ENCODE data around the gene SIN3A.

The SIN3A gene

GRCh38 chr15:75452364-75452864 is 924 bp upstream of the SIN3A start:
- no peaks in the 10 kb centered on the region for H3K9me3 ChIP-seq (ENCODE audit: insufficient read depth, low read length)
- H3K4me2 ChIP-seq (ENCODE audit: low read depth, low read length, poor library complexity, severe bottlenecking) = peak overlapping the region; percentile 96
- H3K36me3 ChIP-seq (ENCODE audit: low read length) = no peaks in the 10 kb centered on the region
- TF ChIP-seq EZH2phosphoT487 (conservative IDR thresholded peaks at IDR 0.05; ENCODE audit: low read length) (no peak), CTCF (IDR thresholded peaks at IDR 0.05; ENCODE audit: insufficient read depth, low read length, poor library complexity, severe bottlenecking) (no peak)
- no peaks in the 10 kb centered on the region for H3K9me2 ChIP-seq (replicated peaks; ENCODE audit: insufficient read depth, low read length)
- H3K4me3 ChIP-seq (ENCODE audit: insufficient read depth, low read length, poor library complexity, severe bottlenecking) = peak overlapping the region; percentile 84
- H2AFZ ChIP-seq (ENCODE audit: low read depth, low read length, severe bottlenecking) = no peak overlapping the region
- H3K27me3 ChIP-seq (ENCODE audit: low read length) = no peaks in the 10 kb centered on the region
- H3K79me2 ChIP-seq (ENCODE audit: insufficient read depth, low read length) = peaks cover 32% of the 10 kb centered on the region
- H3K27ac ChIP-seq (ENCODE audit: low read depth, low read length) = peak overlapping the region; percentile 96
- peaks cover 15% of the 10 kb centered on the region for H4K20me1 ChIP-seq (ENCODE audit: low read depth, low read length)
- peaks cover 33% of the 10 kb centered on the region for H3F3A ChIP-seq (ENCODE audit: insufficient read depth)
- peak overlapping the region; percentile 92 for H3K9ac ChIP-seq (ENCODE audit: low read length)

- Histone ChIP-seq H3K4me2 (ENCODE audit: low read depth, low read length, poor library complexity, severe bottlenecking) (peak overlapping the region; percentile 63), H3K79me2 (ENCODE audit: insufficient read depth, low read length) (peaks cover 43% of the 10 kb centered on the region), H3K36me3 (ENCODE audit: low read length) (no peaks in the 10 kb centered on the region), H3K27me3 (ENCODE audit: low read length) (no peaks in the 10 kb centered on the region), H3K4me3 (ENCODE audit: insufficient read depth, low read length, poor library complexity, severe bottlenecking) (peak overlapping the region; percentile 71), H3K9me2 (replicated peaks; ENCODE audit: insufficient read depth, low read length) (no peaks in the 10 kb centered on the region), H4K20me1 (ENCODE audit: low read depth, low read length) (peaks cover 15% of the 10 kb centered on the region), H3K27ac (ENCODE audit: low read depth, low read length) (peak overlapping the region; percentile 90), H3K9ac (ENCODE audit: low read length) (peak overlapping the region; percentile 79), H3K9me3 (ENCODE audit: insufficient read depth, low read length) (no peaks in the 10 kb centered on the region), H3F3A (ENCODE audit: insufficient read depth) (peaks cover 35% of the 10 kb centered on the region), H2AFZ (ENCODE audit: low read depth, low read length, severe bottlenecking) (no peak overlapping the region)
- no peak for TF ChIP-seq EZH2phosphoT487 (conservative IDR thresholded peaks at IDR 0.05; ENCODE audit: low read length)
- no peak for TF ChIP-seq CTCF (IDR thresholded peaks at IDR 0.05; ENCODE audit: insufficient read depth, low read length, poor library complexity, severe bottlenecking)
Measured at GRCh38 chr15:75451202-75451673, 252 bp downstream of the SIN3A start.

DNA sequence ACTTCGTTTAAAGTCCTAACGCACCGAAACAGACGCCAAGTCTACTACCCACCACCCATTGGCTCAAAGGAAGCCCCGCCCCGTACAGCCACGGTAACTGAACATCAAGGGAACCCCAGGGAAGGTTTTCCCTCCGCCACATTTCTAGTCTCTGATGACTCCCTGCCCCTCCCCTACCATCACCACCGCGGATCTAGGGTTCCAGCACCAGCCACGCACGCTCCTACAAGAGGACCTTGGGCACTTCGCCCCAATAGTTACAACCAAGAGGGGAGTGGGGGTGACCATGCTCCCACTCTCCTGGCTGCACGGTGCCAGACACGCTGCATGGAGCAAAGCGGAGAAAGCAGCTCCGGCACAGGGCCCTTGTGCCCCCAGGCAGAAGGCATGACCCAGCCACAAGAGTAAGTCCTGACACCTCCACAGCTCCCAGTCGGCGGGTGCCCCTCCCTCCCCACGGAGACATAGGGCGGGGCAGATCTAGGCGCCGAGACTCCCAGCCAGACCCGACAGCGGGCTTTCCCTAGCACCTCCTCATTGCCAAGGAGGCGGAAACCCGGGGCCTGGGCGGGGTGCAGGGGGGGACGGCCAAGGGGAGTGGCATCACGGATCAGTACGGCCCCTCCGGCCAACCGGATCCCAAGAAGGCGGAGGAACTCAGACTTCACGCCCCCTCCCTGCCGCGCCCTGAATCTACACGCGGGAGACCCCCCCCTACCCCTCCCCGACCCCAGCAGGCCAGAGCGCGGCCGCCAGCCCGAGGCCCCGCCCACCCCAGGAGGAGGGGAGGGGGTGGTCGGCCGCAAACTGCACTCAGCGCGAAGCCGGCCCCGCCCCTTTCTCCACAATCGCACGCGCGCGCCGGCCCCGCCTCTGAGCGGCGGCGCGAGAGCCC is 936 bp downstream of the SIN3A start:
- H4K20me1 ChIP-seq (ENCODE audit: low read depth, low read length) = peaks cover 19% of the 10 kb centered on the region

More for the DNA sequence above, 936 bp downstream of the SIN3A start:
- Histone ChIP-seq H3K9me3 (ENCODE audit: insufficient read depth, low read length) (no peaks in the 10 kb centered on the region), H3K4me2 (ENCODE audit: low read depth, low read length, poor library complexity, severe bottlenecking) (peak overlapping the region; percentile 89), H3K9me2 (replicated peaks; ENCODE audit: insufficient read depth, low read length) (no peaks in the 10 kb centered on the region), H3K27me3 (ENCODE audit: low read length) (no peaks in the 10 kb centered on the region), H3K79me2 (ENCODE audit: insufficient read depth, low read length) (peaks cover 50% of the 10 kb centered on the region), H3K27ac (ENCODE audit: low read depth, low read length) (peak overlapping the region; percentile 90), H3K4me3 (ENCODE audit: insufficient read depth, low read length, poor library complexity, severe bottlenecking) (peak overlapping the region; percentile 84), H3K36me3 (ENCODE audit: low read length) (no peaks in the 10 kb centered on the region), H3F3A (ENCODE audit: insufficient read depth) (peaks cover 41% of the 10 kb centered on the region), H3K9ac (ENCODE audit: low read length) (peak overlapping the region; percentile 79), H2AFZ (ENCODE audit: low read depth, low read length, severe bottlenecking) (no peak overlapping the region)
- TF ChIP-seq CTCF (IDR thresholded peaks at IDR 0.05; ENCODE audit: insufficient read depth, low read length, poor library complexity, severe bottlenecking) (no peak), EZH2phosphoT487 (conservative IDR thresholded peaks at IDR 0.05; ENCODE audit: low read length) (no peak)
